B cell (primary cell): Measurements from ENCODE around the gene PSMC5.

ENCODE experiments used
- EZH2 ChIP-seq: IDR thresholded peaks from 2 replicates; pipeline ENCODE4 v1.6.1; 2012; ENCODE audit warnings: borderline replicate concordance, low read depth, mild to moderate bottlenecking, moderate library complexity, low read length; ENCODE audit not compliant: insufficient read depth, poor library complexity, severe bottlenecking
- TF ChIP-seq, protein P1 (sequence below): fragments of 200-600 bp; IDR thresholded peaks from one replicate; pipeline ENCODE4 v1.8.0; 2022; ENCODE audit warnings: antibody characterized with exemption, mild to moderate bottlenecking

DNA sequence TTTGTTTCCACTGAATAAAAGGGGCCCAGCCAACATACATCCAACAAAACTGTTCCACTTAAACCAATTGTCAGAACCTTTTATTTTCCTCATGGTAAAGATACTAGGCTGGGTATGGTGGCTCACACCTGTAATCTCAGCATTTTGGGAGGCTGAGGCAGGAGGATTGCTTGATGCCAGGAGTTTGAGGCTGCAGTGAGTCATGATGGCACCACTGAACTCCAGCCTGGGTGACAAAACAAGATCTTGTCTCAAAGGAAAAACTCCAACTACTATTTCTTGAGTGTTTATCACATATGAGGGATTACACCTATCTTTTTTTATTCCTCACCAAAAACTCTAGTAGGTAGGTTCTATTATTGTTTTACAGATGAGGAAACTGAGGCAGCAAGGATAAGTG is 4.7 kb upstream of the PSMC5 start:
- TF ChIP-seq, protein P1, sequence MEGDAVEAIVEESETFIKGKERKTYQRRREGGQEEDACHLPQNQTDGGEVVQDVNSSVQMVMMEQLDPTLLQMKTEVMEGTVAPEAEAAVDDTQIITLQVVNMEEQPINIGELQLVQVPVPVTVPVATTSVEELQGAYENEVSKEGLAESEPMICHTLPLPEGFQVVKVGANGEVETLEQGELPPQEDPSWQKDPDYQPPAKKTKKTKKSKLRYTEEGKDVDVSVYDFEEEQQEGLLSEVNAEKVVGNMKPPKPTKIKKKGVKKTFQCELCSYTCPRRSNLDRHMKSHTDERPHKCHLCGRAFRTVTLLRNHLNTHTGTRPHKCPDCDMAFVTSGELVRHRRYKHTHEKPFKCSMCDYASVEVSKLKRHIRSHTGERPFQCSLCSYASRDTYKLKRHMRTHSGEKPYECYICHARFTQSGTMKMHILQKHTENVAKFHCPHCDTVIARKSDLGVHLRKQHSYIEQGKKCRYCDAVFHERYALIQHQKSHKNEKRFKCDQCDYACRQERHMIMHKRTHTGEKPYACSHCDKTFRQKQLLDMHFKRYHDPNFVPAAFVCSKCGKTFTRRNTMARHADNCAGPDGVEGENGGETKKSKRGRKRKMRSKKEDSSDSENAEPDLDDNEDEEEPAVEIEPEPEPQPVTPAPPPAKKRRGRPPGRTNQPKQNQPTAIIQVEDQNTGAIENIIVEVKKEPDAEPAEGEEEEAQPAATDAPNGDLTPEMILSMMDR = no peak
- no peak for TF ChIP-seq EZH2
